ENCODE measurements around the gene GPC4. TPM values are rescaled to one million over a fixed set of nuclear protein-coding genes. Genes with fewer than 3 reads are reported as not detected.

GPC4 gene
- polyA plus RNA-seq, 3 donors = 0.03 to 0.59 (median 0.27) TPM

DNA sequence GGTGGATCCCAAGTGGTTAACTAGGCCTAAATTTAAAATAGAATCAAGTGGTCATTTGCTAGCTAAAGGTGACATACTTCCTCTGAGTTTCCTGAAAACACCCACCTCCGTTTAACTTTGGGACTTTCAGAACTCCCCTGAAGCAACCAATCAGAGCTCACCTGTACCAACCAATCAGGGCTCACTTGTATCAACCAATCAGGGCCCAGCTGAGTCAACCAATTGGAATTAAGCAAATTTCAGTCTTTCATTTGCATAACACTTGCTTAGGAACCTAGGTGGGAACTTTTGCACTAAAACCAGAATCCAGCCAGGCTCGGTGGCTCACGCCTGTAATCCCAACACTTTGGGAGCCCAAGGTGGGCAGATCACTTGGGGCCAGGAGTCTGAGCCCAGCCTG, 15.9 kb downstream of the GPC4 start:
- Histone ChIP-seq H3K4me3 (replicated peaks in 1 of 3; ENCODE audit: low read depth in 2 of 3, low read length in 3 of 3) (no peak overlapping the region), H2AFZ (ENCODE audit: insufficient read depth, low read depth, low read length, poor library complexity, severe bottlenecking) (no peak overlapping the region), H3K79me2 (ENCODE audit: insufficient read depth, low read length) (no peaks in the 10 kb centered on the region), H4K20me1 (ENCODE audit: insufficient read depth, low read length) (no peaks in the 10 kb centered on the region), H3K9ac (ENCODE audit: insufficient read depth, low read length, poor library complexity, severe bottlenecking) (no peak overlapping the region), H3K9me3 (replicated peaks in 1 of 2; ENCODE audit: control insufficient read depth in 1 of 2, insufficient read depth in 1 of 2, low read length in 2 of 2) (no peaks in the 10 kb centered on the region), H3K27me3 (ENCODE audit: control insufficient read depth in 2 of 2, insufficient read depth in 2 of 2, low read length in 2 of 2) (no peaks in the 10 kb centered on the region), H3K4me2 (replicated peaks; ENCODE audit: extremely low read depth, low read length, poor library complexity, severe bottlenecking) (no peak overlapping the region), H3K36me3 (replicated peaks in 1 of 2; ENCODE audit: control insufficient read depth in 1 of 2, insufficient read depth in 2 of 2, low read length in 2 of 2) (no peaks in the 10 kb centered on the region), H3K4me1 (ENCODE audit: control insufficient read depth in 1 of 2, insufficient read depth in 2 of 2, low read length in 2 of 2) (no peaks in the 10 kb centered on the region), H3K27ac (ENCODE audit: low read depth in 1 of 2, low read length in 2 of 2) (no peak overlapping the region)
- TF ChIP-seq, protein P1, sequence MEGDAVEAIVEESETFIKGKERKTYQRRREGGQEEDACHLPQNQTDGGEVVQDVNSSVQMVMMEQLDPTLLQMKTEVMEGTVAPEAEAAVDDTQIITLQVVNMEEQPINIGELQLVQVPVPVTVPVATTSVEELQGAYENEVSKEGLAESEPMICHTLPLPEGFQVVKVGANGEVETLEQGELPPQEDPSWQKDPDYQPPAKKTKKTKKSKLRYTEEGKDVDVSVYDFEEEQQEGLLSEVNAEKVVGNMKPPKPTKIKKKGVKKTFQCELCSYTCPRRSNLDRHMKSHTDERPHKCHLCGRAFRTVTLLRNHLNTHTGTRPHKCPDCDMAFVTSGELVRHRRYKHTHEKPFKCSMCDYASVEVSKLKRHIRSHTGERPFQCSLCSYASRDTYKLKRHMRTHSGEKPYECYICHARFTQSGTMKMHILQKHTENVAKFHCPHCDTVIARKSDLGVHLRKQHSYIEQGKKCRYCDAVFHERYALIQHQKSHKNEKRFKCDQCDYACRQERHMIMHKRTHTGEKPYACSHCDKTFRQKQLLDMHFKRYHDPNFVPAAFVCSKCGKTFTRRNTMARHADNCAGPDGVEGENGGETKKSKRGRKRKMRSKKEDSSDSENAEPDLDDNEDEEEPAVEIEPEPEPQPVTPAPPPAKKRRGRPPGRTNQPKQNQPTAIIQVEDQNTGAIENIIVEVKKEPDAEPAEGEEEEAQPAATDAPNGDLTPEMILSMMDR (IDR thresholded peaks at IDR 0.05) = no peak
- no peak for DNase-seq
- H3K4me1 Mint-ChIP-seq = no peaks in the 10 kb centered on the region
- H3K27me3 Mint-ChIP-seq (ENCODE audit: low read depth in 3 of 3) = peaks cover 0 to 8% (median 2%) of the 10 kb centered on the region in 3 donors
- WGBS (ENCODE audit: insufficient coverage) = 50% methylated on average over 1 of the region's 3 CpGs
- H3K27ac Mint-ChIP-seq = no peak overlapping the region
- intact Hi-C loops (cut with micrococcal nuclease) = no loop called here
- no peak overlapping the region for H3K4me3 Mint-ChIP-seq
- no peaks in the 10 kb centered on the region for H3K36me3 Mint-ChIP-seq
- peaks cover 0 to 10% (median 0%) of the 10 kb centered on the region in 7 donors for H3K9me3 Mint-ChIP-seq

DNA sequence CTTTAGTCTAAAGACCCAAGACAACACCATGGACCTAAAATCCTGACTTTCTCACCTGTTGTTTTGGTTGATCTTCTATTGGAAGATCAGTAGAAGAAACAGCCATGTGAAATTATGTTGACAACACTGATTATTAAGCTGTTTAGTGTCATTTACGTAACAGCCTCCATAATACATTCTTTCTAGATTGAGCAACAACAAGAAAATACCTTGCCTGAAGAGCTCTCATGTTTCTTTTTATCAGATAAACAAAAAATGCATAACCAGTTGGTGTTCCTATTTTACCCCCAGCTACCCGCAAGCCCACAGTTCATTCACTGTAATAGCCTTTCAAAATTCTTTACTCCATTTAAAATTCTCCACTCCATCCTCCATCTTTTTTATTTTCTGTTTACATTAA, 20.5 kb downstream of the GPC4 start:
- Mint-ChIP-seq H3K27me3 (ENCODE audit: low read depth in 3 of 3) (peaks cover 0 to 25% (median 3%) of the 10 kb centered on the region in 3 donors), H3K27ac (no peak overlapping the region), H3K36me3 (no peaks in the 10 kb centered on the region), H3K9me3 (peaks cover 0 to 4% (median 0%) of the 10 kb centered on the region in 7 donors), H3K4me3 (no peak overlapping the region), H3K4me1 (no peaks in the 10 kb centered on the region)
- H4K20me1 ChIP-seq (ENCODE audit: insufficient read depth, low read length) = no peaks in the 10 kb centered on the region
- DNase-seq = no peak
- no peak overlapping the region for H3K4me3 ChIP-seq (replicated peaks in 1 of 3; ENCODE audit: low read depth in 2 of 3, low read length in 3 of 3)
- H3K9ac ChIP-seq (ENCODE audit: insufficient read depth, low read length, poor library complexity, severe bottlenecking) = no peak overlapping the region
- no peak overlapping the region for H2AFZ ChIP-seq (ENCODE audit: insufficient read depth, low read depth, low read length, poor library complexity, severe bottlenecking)
- no peaks in the 10 kb centered on the region for H3K9me3 ChIP-seq (replicated peaks in 1 of 2; ENCODE audit: control insufficient read depth in 1 of 2, insufficient read depth in 1 of 2, low read length in 2 of 2)
- no peak overlapping the region for H3K4me2 ChIP-seq (replicated peaks; ENCODE audit: extremely low read depth, low read length, poor library complexity, severe bottlenecking)
- no CpG with 5 or more reads among the region's 2 CpGs for WGBS (ENCODE audit: insufficient coverage)
- H3K27me3 ChIP-seq (ENCODE audit: control insufficient read depth in 2 of 2, insufficient read depth in 2 of 2, low read length in 2 of 2) = no peaks in the 10 kb centered on the region
- H3K36me3 ChIP-seq (replicated peaks in 1 of 2; ENCODE audit: control insufficient read depth in 1 of 2, insufficient read depth in 2 of 2, low read length in 2 of 2) = no peaks in the 10 kb centered on the region
- H3K27ac ChIP-seq (ENCODE audit: low read depth in 1 of 2, low read length in 2 of 2) = no peak overlapping the region
- no peaks in the 10 kb centered on the region for H3K4me1 ChIP-seq (ENCODE audit: control insufficient read depth in 1 of 2, insufficient read depth in 2 of 2, low read length in 2 of 2)
- H3K79me2 ChIP-seq (ENCODE audit: insufficient read depth, low read length) = no peaks in the 10 kb centered on the region
- intact Hi-C loops (cut with micrococcal nuclease) = no loop called here
- TF ChIP-seq, protein P1 (IDR thresholded peaks at IDR 0.05) = no peak

Data from CD14-positive monocyte (primary cell).